Effector CD4-positive, alpha-beta T cell (primary cell): ENCODE measurements around the gene SMC1B.
A peak's percentile ranks its signal among the peaks of the same experiment; 100 is the strongest.
"Not testable (repeated sequence)": the region's sequence is repeated elsewhere in the genome, so short reads cannot be mapped to it uniquely, and the experiment has no call there.

Source experiments
- DNase-seq: peaks from one replicate; pipeline ENCODE4 v3.0.0-alpha.2; 2020
- total RNA-seq: gene quantifications from one replicate; lab custom pipeline; 2026; lab: John Stamatoyannopoulos, UW

The SMC1B gene
- 0.56 reads per million for total RNA-seq

- DNase-seq = peak; percentile 80
Measured at GRCh38 chr22:45413368-45414211, at the start of gene SMC1B, which contains the start of gene RIBC2. SMC1B (minus strand) TSS chr22:45413599; CDS start chr22:45413567, 32 bp downstream. RIBC2 (plus strand) TSS chr22:45413693; CDS start chr22:45413887, 194 bp downstream.

- DNase-seq = no peak
Measured at GRCh38 chr22:45462034-45462655, 48.7 kb upstream of the SMC1B start.

- DNase-seq = no peak
Measured at GRCh38 chr22:45460288-45461109, 47.1 kb upstream of the SMC1B start.

- no peak for DNase-seq
Measured at GRCh38 chr22:45459235-45459634, 45.8 kb upstream of the SMC1B start.

- DNase-seq = no peak
Measured at GRCh38 chr22:45458532-45458931, 45.1 kb upstream of the SMC1B start.

GRCh38 chr22:45456811-45457210, 43.4 kb upstream of the SMC1B start:
- no peak for DNase-seq

- no peak for DNase-seq
Measured at GRCh38 chr22:45455621-45456020, 42.2 kb upstream of the SMC1B start.

GRCh38 chr22:45455212-45455611, 41.8 kb upstream of the SMC1B start:
- DNase-seq = no peak

- no peak for DNase-seq
Measured at GRCh38 chr22:45454275-45454674, 40.9 kb upstream of the SMC1B start.

- DNase-seq = no peak
Measured at GRCh38 chr22:45453764-45454163, 40.4 kb upstream of the SMC1B start.

- DNase-seq = no peak
Measured at GRCh38 chr22:45452565-45453379, 39.4 kb upstream of the SMC1B start.

GRCh38 chr22:45451972-45452371, 38.6 kb upstream of the SMC1B start:
- no peak for DNase-seq

GRCh38 chr22:45450921-45451651, 37.7 kb upstream of the SMC1B start:
- DNase-seq = no peak

GRCh38 chr22:45450101-45450785, 36.8 kb upstream of the SMC1B start:
- no peak for DNase-seq

GRCh38 chr22:45449442-45449841, 36.0 kb upstream of the SMC1B start:
- DNase-seq = not testable (repeated sequence)

GRCh38 chr22:45448431-45448830, 35.0 kb upstream of the SMC1B start:
- DNase-seq = no peak

GRCh38 chr22:45447596-45447995, 34.2 kb upstream of the SMC1B start:
- DNase-seq = not testable (repeated sequence)

- no peak for DNase-seq
Measured at GRCh38 chr22:45446216-45446615, 32.8 kb upstream of the SMC1B start.

- no peak for DNase-seq
Measured at GRCh38 chr22:45445031-45445710, 31.8 kb upstream of the SMC1B start.

- DNase-seq = no peak
Measured at GRCh38 chr22:45444168-45444567, 30.8 kb upstream of the SMC1B start.
